Measurements from ENCODE around the gene NAA80.

- TF ChIP-seq CTCF (IDR thresholded peaks at IDR 0.05) = no peak
- no peak for TF ChIP-seq POLR2A (IDR thresholded peaks at IDR 0.05)
Measured at GRCh38 chr3:50264964-50265485, 34.2 kb downstream of the NAA80 start.
